Loucy (cell line): ENCODE measurements around the gene MICALL1.

ENCODE experiments used
- CTCF ChIP-seq: fragments of 200-600 bp; sonication (generic); conservative IDR thresholded peaks from 2 replicates; pipeline ENCODE4 v1.5.1; 2014; ENCODE audit warnings: mild to moderate bottlenecking, antibody characterized with exemption, low read length
- EZH2phosphoT487 ChIP-seq: fragments of 200-600 bp; IDR thresholded peaks from 2 replicates; pipeline ENCODE4 v1.6.1; 2018; ENCODE audit warnings: antibody characterized with exemption, mild to moderate bottlenecking, moderate library complexity, borderline replicate concordance

- TF ChIP-seq CTCF (no peak), EZH2phosphoT487 (no peak)
Measured at GRCh38 chr22:37926358-37926757, 20.3 kb downstream of the MICALL1 start.
